Coronary artery (tissue), 2 donors: ENCODE measurements around the gene ST6GALNAC6.

ENCODE experiments used
- DNase-seq: peaks from one replicate; pipeline ENCODE4 v3.0.0-alpha.2; 2017; ENCODE audit warnings: low spot score
- H3K27ac ChIP-seq, 2 donors: fragments of 200-600 bp; sonication (generic); one replicate each; pipeline ENCODE4 v1.5.1; 2016 to 2019
- H3K4me3 ChIP-seq: fragments of 200-600 bp; sonication (generic); 2 replicates; pipeline ENCODE4 v1.5.1; 2016; ENCODE audit warnings: mild to moderate bottlenecking, moderate library complexity
- CTCF ChIP-seq: fragments of 200-600 bp; sonication (generic); IDR thresholded peaks from one replicate; pipeline ENCODE4 v1.5.1; 2019; ENCODE audit warnings: antibody characterized with exemption

Gene ST6GALNAC6

GRCh38 chr9:127867356-127868277, 31.8 kb downstream of the ST6GALNAC6 start:
- H3K4me3 ChIP-seq, result no peak overlapping the region
- peak overlapping the region in 1 of 2 donors; percentile 63 for H3K27ac ChIP-seq
- no peak for TF ChIP-seq CTCF
- DNase-seq, result no peak

- Histone ChIP-seq H3K4me3 (no peak overlapping the region), H3K27ac (no peak overlapping the region)
Measured at GRCh38 chr9:127866535-127866934, 32.9 kb downstream of the ST6GALNAC6 start.

GRCh38 chr9:127865645-127866464, 33.5 kb downstream of the ST6GALNAC6 start:
- no peak for TF ChIP-seq CTCF
- Histone ChIP-seq H3K4me3 (no peak overlapping the region), H3K27ac (peak overlapping the region in 1 of 2 donors; percentile 9)
- no peak for DNase-seq

More at GRCh38 chr9:127866535-127866934, 32.9 kb downstream of the ST6GALNAC6 start:
- DNase-seq, result no peak
- TF ChIP-seq CTCF, result no peak

- DNase-seq, result no peak
- peak overlapping the region; percentile 78 to 92 for H3K27ac ChIP-seq
Measured at GRCh38 chr9:127863191-127863621, 36.2 kb downstream of the ST6GALNAC6 start.

GRCh38 chr9:127862075-127863011, 37.1 kb downstream of the ST6GALNAC6 start:
- no peak for DNase-seq
- peak overlapping the region; percentile 78 to 92 for H3K27ac ChIP-seq
- H3K4me3 ChIP-seq, result no peak overlapping the region
- no peak for TF ChIP-seq CTCF

More at GRCh38 chr9:127863191-127863621, 36.2 kb downstream of the ST6GALNAC6 start:
- TF ChIP-seq CTCF, result no peak
- no peak overlapping the region for H3K4me3 ChIP-seq

- H3K27ac ChIP-seq, result peak overlapping the region; percentile 74 to 92
- no peak for DNase-seq
- no peak for TF ChIP-seq CTCF
- H3K4me3 ChIP-seq, result no peak overlapping the region
Measured at GRCh38 chr9:127860779-127861178, 38.6 kb downstream of the ST6GALNAC6 start.
